GM10847 (cell line): ENCODE results near the gene GNG11.

Experiments used
- POLR2A ChIP-seq: IDR thresholded peaks from 2 replicates; pipeline ENCODE4 v1.6.1; 2011; ENCODE audit not compliant: insufficient read length; ENCODE audit errors: extremely low read depth

The GNG11 gene

GRCh38 chr7:93921607-93922566 lies at the start of gene GNG11:
Gene GNG11 (plus strand): TSS chr7:93921735. CDS start chr7:93922138, 403 bp downstream.
- no peak for TF ChIP-seq POLR2A

- TF ChIP-seq POLR2A = no peak
Measured at GRCh38 chr7:93873998-93874574, 47.4 kb upstream of the GNG11 start.

GRCh38 chr7:93877742-93878141 lies 43.8 kb upstream of the GNG11 start:
- no peak for TF ChIP-seq POLR2A

GRCh38 chr7:93879356-93879755 lies 42.2 kb upstream of the GNG11 start:
- TF ChIP-seq POLR2A = no peak

- no peak for TF ChIP-seq POLR2A
Measured at GRCh38 chr7:93882468-93882867, 39.1 kb upstream of the GNG11 start.

GRCh38 chr7:93883078-93883916 lies 38.2 kb upstream of the GNG11 start:
- TF ChIP-seq POLR2A = no peak

GRCh38 chr7:93883917-93884345 lies 37.6 kb upstream of the GNG11 start:
- TF ChIP-seq POLR2A = no peak

GRCh38 chr7:93884541-93884940 lies 37.0 kb upstream of the GNG11 start:
- TF ChIP-seq POLR2A = no peak

- no peak for TF ChIP-seq POLR2A
Measured at GRCh38 chr7:93889261-93889660, 32.3 kb upstream of the GNG11 start.

- TF ChIP-seq POLR2A = no peak
Measured at GRCh38 chr7:93890041-93890463, 31.5 kb upstream of the GNG11 start.

GRCh38 chr7:93890464-93891068 lies 31.0 kb upstream of the GNG11 start, which contains the start of gene TFPI2:
Gene TFPI2 (minus strand): TSS chr7:93890753. CDS start chr7:93890678, 75 bp downstream.
- no peak for TF ChIP-seq POLR2A

GRCh38 chr7:93894426-93894825 lies 27.1 kb upstream of the GNG11 start:
- TF ChIP-seq POLR2A = no peak

GRCh38 chr7:93894966-93895640 lies 26.4 kb upstream of the GNG11 start:
- TF ChIP-seq POLR2A = no peak

GRCh38 chr7:93895859-93896600 lies 25.5 kb upstream of the GNG11 start:
- TF ChIP-seq POLR2A = no peak
